NCI-H748 (cell line): ENCODE measurements around the gene PEX11G.
A peak's percentile ranks its signal among the peaks of the same experiment; 100 is the strongest.

ENCODE experiments used
- DNase-seq: peaks from one replicate; lab custom pipeline; 2025; ENCODE audit not compliant: unreplicated experiment; lab: John Stamatoyannopoulos, UW

PEX11G gene

GRCh38 chr19:7500811-7501450 lies 12.1 kb upstream of the PEX11G start:
- DNase-seq: peak; percentile 92

DNA sequence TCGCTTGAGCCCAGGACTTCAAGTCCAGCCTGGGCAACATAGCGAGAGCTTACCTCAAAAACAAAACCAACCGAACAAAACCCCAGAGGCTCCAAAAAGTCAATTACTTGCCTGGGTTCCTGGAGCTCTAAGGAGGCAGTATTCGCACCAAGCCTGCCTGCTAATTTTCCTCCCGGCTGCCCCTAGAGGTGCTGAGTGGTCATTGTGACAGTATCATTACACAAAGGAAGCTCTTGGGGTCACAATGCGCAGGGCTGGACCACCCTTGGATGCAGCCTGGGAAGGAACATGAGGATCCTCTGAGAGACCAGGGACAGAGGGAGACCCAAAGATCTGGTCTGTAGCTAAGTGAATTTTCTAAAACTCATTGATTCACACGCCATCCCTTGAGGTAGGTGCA lies 8.5 kb upstream of the PEX11G start:
- peak; percentile 20 for DNase-seq

DNA sequence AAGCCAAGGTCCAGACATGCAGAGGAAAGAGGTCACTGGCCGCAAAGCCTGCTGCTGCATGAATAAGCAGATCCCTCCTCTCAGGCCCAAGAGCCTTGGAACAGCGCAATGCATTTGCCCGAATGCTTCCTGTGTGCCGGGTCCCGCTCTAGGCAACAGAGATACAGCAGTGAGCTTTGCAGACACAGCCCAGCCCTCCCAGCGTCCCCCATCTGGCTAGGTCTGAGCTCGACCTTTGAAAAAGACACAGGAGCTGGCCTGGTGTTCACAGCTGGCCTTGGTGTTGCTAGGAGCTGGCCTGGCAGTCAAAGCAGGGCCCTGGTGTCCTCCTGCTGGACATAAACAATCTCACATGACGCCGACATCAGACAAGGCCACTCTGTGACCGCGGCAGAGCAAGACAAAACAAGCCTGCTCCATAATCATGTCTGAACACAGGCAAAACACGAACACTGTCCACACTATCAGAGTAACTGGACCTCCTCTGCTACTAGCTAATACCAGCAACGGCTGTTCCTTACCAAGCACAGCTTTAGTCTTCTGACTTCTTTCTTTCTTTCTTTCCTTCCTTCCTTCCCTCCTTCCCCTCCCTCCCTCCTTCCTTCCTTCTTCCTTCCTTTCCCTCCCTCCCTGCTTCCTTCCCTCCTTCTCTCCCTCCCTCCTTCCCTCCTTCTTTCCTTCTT lies 5.7 kb upstream of the PEX11G start:
- no peak for DNase-seq

- DNase-seq: no peak
Observed at GRCh38 chr19:7492558-7492957, 3.7 kb upstream of the PEX11G start.

GRCh38 chr19:7492142-7492541 lies 3.3 kb upstream of the PEX11G start:
- DNase-seq: no peak

DNA sequence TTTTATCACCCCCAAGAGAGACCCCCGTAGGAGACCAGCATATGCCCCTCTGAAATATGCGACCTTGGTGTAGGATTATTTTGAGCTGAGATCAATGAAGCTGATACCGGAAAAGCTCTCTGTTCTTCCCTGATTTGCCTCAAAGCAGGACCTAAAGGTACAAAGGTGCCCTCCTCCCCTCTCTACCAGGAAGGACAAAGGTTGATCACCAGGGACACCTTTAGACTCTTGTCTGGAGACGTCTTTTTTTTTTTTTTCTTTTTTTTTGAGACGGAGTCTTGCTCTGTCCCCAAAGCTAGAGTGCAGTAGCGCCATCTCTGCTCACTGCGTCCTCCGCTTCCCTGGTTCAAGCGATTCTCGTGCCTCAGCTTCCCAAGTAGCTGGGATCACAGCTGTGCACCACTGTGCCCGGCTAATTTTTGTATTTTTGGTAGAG lies 792 bp upstream of the PEX11G start:
- DNase-seq: no peak

DNA sequence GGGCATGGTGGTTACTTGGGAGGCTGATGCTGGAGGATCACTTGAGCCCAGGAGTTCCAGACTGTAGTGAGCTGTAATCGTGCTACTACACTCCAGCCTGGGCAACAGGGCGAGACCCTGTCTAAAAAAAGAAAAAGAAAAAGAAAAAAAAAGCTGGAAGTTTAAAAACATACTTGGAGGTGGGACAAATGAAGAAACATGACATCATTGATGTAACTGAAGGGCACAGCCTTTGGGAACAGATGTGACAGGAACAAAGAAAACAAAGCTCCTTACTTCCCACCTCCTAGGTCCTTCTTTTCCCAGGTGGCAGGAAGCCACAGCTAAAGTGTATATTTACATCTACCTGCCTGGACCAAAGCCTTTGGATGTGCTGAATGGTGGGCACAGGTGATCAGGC lies 1.9 kb downstream of the PEX11G start:
- peak; percentile 6 for DNase-seq

DNA sequence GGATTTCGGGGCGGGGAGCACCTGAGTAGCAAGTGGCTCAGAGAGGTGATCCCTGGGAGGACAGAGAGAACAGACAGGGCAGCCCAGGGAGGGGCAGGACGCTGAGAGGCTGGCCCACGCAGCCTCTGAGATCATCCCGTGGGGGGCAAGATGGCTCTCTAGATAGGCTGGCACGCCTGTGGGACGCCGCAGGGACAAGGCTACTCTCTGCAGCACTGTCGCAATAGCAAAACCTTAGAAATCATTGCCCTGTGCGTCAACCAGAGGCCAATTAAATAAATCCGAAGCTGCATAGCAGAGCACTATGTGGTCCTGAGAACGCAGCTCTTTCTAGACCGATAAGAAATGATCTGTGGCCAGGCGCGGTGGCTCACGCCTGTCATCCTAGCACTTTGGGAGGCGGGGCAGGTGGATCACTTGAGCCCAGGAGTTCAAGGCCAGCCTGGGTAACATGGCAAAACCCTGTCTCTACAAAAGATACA lies 5.1 kb downstream of the PEX11G start:
- DNase-seq: no peak

DNA sequence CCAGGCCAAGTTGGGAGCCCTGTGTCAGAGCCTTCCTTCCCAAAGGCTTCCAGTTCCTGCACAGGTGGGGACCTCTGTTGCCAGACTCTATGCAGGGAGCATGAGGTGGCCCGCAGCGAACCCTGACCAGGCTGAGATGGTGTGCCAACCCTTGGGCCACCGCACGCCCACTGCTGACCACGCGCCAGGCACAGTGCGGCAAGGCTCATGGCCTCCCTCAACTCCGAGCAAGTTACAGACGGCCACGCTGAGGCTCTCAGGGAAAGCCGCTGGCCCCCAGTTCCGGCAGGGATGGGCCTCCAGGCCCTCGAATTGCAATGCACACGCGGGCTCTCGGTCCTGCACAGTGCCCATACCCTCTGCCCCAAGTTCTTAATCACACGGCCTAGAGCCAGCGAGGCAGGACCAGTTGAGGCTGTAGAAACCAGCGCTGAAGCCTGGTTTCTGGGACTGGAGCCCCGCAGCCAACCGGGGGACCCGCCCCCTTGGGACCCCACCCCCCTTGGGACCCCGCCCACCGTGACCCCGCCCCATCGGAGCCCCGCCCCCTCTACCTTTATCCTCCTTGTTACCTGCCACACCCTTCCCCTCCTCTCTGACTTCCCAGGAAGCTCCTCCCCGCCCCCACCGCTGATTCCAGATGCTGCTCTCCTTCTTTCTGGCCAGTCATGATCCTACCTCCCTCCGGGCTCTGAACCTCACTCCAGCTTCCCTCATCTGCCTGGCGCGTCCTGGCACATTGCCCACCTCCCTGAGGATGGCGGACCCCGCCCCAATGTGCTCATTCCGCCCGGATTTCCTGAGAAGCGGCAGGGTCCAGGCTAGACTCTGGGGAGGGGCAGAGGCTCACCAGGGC lies 6.0 kb downstream of the PEX11G start:
- DNase-seq: peak; percentile 90

GRCh38 chr19:7480970-7481255 lies 7.9 kb downstream of the PEX11G start:
- no peak for DNase-seq

GRCh38 chr19:7480222-7480969 lies 8.4 kb downstream of the PEX11G start:
- no peak for DNase-seq

- no peak for DNase-seq
Observed at GRCh38 chr19:7478843-7479227, 10.0 kb downstream of the PEX11G start.

- DNase-seq: no peak
Observed at GRCh38 chr19:7478173-7478842, 10.5 kb downstream of the PEX11G start.

DNA sequence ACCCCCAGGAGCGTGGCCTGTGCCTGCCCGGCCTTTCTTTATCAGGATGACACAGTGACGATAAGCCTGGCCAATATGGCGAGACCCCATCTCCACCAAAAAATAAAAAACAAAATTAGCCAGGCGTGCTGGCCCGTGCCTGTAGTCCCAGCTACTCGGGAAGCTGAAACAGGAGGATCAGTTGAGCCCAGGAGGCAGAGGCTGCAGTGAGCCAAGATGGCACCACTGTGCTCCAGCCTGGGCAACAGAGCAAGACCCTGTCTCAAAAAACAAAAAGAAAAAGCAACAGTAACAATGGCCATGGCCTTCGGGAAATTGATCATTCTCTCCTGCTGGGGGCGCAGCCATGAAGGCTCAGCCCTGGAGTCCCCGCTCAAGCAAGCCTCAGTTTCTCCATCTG lies 11.1 kb downstream of the PEX11G start:
- no peak for DNase-seq

DNA sequence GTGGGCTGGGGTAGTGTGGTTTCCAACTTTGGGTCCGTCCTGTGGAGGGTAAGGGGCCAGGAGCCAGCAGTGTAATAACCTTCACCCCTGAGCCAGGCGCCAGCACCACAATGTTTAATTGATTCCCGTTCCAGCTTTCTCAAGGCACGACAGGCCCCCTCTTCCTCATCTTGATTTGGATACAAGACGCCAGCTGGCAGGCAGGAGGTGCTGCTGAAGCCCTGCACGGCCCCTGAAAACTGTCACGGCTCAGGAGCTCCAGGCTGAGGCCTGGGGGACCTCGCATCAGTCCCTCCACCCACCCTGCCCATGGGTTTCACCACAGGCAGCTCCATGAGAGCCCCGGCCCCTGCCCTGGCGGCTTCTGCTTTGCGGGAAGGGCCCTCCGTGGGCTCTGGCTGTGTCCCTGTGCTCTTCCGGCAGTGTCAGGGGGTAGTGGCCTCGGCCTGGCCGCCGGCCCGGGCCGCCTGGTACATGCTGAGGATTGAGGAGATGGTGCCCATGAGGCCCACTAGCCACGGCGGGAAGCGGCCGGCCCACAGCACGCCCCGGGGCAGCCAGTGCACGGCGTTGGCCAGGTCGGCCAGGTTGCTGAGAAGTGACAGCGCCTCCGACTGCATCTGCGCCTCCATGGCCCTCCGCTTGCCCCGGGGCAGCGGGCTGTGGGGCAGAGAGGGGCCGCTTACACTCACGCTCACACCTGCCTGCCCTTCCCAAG lies 11.9 kb downstream of the PEX11G start:
- no peak for DNase-seq

GRCh38 chr19:7476241-7476640 lies 12.6 kb downstream of the PEX11G start:
- no peak for DNase-seq

DNA sequence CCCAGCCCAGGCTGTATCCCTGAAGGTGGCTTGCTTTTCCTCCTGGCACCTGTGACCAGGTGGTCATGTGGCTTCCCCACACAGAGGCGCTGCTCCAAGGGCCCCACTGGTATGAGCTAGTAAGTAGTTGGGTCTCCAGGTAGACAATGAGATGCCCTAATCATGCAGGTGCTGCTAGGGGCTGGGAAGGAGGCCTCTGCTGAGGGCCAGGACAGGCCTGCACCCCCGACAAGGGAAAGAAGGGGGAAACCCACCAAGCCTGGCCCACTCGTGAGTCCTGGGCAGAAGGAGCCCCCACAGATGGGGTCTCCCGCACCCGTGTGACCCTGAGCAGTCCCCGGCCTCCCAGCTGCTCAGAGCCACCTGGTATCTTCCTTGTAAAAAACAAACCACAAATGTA lies 13.2 kb downstream of the PEX11G start:
- no peak for DNase-seq

GRCh38 chr19:7471696-7472615 lies 16.9 kb downstream of the PEX11G start:
- no peak for DNase-seq
